Skeletal muscle tissue (tissue), 4 donors: ENCODE measurements around the gene SIGLEC7. TPM values are rescaled to one million over a fixed set of nuclear protein-coding genes. Genes with fewer than 3 reads are reported as not detected.

Experiments used
- H3K27ac ChIP-seq: one replicate; pipeline ENCODE4 v1.7.0; 2013; ENCODE audit warnings: mild to moderate bottlenecking, low read depth, low read length, inconsistent platforms
- H3K27me3 ChIP-seq, 3 donors: one replicate each; pipeline ENCODE4 v1.7.0; 2013; ENCODE audit warnings: low read length in 3 of 3; ENCODE audit not compliant: control insufficient read depth in 3 of 3, insufficient read depth in 3 of 3
- H3K36me3 ChIP-seq, 3 donors: one replicate each; pipeline ENCODE4 v1.7.0; 2013; ENCODE audit warnings: low read length in 3 of 3; ENCODE audit not compliant: control insufficient read depth in 3 of 3, insufficient read depth in 3 of 3
- H3K4me1 ChIP-seq, 3 donors: one replicate each; pipeline ENCODE4 v1.7.0; 2013; ENCODE audit warnings: low read length in 3 of 3, mild to moderate bottlenecking in 3 of 3; ENCODE audit not compliant: control insufficient read depth in 3 of 3, insufficient read depth in 3 of 3
- H3K4me3 ChIP-seq, 3 donors: one replicate each; pipeline ENCODE4 v1.7.0; 2013; ENCODE audit warnings: low read length in 3 of 3
- H3K9ac ChIP-seq, 3 donors: one replicate each; pipeline ENCODE4 v1.7.0; 2013; ENCODE audit warnings: low read length in 3 of 3, mild to moderate bottlenecking in 3 of 3, moderate library complexity in 2 of 3, low read depth in 1 of 3
- H3K9me3 ChIP-seq, 3 donors: one replicate each; pipeline ENCODE4 v1.7.0; 2013; ENCODE audit warnings: low read length in 3 of 3; ENCODE audit not compliant: control insufficient read depth in 3 of 3
- total RNA-seq: library from RNA; depleted of rRNA; stranded (reverse); fragments of >200 nt; gene quantifications from one replicate; pipeline ENCODE4 v1.2.3, GENCODE V29; 2014
- donor health status: Osteomylitis.

The SIGLEC7 gene
- total RNA-seq, 1 donor from 2014 or later: 0.52 TPM

DNA sequence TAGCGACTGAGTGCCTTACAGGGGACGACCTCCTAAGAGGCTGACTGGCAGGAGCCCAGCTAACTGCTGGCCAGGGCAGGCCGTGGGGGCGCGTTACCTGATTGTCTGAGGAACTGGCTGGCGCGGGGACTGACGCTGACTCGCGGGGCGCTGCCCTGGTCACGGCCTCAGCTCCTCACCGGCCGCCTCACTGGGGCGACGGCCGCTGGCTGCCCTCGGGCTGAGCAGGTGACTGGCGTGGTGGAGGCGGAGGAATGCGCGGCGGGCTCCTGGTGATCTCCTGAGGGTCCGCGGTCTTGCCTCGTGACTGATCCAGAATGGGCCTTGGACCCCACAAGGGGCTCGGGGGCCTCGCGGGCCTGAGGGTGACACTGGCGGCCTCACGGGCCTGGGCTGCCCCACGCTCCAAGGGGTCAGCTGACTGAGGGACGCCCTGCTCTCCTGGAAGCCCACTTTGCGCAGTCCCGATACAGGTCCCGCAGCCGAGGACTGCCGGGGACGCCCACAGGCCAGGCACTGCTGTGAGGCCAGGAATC lies 39.3 kb downstream of the SIGLEC7 start:
- H3K4me1 ChIP-seq: no peaks in the 10 kb centered on the region
- H3K4me3 ChIP-seq: no peak overlapping the region
- no peak overlapping the region for H3K27ac ChIP-seq
- peaks cover 5 to 8% (median 6%) of the 10 kb centered on the region in 3 donors for H3K27me3 ChIP-seq
- no peaks in the 10 kb centered on the region for H3K36me3 ChIP-seq
- H3K9me3 ChIP-seq: no peaks in the 10 kb centered on the region
- H3K9ac ChIP-seq: no peak overlapping the region

DNA sequence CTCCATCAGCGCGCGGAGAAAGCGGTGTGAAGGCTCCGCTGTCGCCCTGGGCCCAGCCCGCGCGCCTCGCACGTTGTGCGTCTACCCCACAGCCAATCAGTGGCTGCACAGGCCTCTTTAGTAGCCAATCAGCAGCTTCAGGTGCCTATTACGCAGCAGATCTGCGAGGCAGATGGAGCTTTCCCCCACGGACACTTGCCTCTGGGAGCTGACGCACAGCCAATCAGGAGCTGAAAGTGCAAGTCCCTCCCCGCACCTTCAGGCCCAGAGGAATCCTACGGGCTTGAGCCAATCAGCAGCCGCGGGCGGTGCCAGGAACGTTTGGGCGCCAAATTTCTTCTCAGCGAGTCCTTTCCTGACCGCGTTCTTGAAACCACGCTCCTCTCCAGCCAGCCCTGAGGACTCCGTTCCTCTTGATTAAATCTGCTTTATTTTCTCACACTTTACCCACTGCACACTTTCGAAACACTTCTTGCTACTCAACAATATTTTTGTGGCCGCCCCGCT lies 39.9 kb downstream of the SIGLEC7 start:
- H3K9me3 ChIP-seq: no peaks in the 10 kb centered on the region
- H3K27ac ChIP-seq: no peak overlapping the region
- H3K36me3 ChIP-seq: no peaks in the 10 kb centered on the region
- H3K4me1 ChIP-seq: no peaks in the 10 kb centered on the region
- H3K27me3 ChIP-seq: peaks cover 5 to 8% (median 6%) of the 10 kb centered on the region in 3 donors
- no peak overlapping the region for H3K9ac ChIP-seq
- H3K4me3 ChIP-seq: no peak overlapping the region

DNA sequence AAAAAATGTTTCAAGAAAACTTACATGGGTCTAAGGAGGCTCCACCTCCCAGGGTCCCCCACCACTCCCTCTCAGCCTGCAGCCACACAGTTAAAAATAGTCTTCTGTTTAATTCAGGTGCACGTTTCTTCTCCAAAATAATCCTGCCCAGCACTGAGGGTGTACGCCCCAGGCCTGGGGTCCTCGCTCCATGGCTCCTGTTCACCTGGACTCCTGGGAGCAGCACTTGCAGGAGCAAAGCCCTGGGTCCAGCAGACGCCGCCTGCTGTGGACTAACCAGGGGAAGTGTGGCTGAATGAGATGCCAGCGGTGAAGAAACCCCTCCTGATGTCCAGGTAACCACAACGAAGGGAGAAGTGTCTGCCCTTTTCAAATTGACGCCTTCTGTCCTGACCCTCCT lies 41.5 kb downstream of the SIGLEC7 start:
- H3K9me3 ChIP-seq: no peaks in the 10 kb centered on the region
- H3K36me3 ChIP-seq: no peaks in the 10 kb centered on the region
- peaks cover 5 to 8% (median 6%) of the 10 kb centered on the region in 3 donors for H3K27me3 ChIP-seq
- H3K27ac ChIP-seq: no peak overlapping the region
- no peak overlapping the region for H3K9ac ChIP-seq
- no peaks in the 10 kb centered on the region for H3K4me1 ChIP-seq
- H3K4me3 ChIP-seq: no peak overlapping the region

DNA sequence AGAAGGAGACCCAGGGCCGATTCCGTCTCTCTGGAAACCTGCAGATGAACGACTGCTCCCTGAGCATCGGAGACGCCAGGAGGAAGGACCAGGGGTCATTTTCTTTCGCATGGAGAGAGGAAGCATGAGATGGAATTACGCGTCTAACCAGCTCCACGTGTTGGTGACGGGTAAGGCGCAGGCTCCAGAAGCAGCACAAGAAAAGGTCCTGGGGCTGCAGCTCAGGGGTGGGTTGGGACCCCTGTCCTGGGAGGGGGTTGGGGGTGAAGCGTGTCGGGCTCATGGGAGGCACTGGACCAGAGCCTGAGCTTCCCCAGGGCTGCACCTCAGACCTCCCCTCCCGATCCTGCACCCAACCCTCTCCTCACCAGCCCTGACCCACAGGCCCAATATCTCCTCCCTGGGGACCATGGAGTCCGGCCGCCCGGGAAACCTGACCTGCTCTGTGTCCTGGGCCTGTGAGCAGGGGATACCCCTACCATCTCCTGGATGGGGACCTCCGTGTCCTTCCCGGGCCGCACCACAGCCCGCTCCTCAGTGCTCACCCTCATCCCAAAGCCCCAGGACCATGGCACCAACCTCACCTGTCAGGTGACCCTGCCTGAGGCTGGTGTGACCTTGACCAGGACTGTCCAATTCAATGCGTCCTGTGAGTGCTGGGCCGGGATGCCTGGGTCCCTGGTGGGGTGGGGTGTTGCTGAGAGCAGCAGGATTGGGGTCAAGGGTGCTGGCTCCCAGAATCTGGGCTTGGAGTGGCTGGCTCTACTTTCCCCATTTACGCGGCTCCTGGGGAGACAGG lies 43.2 kb downstream of the SIGLEC7 start:
- no peaks in the 10 kb centered on the region for H3K4me1 ChIP-seq
- no peaks in the 10 kb centered on the region for H3K36me3 ChIP-seq
- no peak overlapping the region for H3K4me3 ChIP-seq
- H3K27me3 ChIP-seq: peaks cover 5 to 8% (median 6%) of the 10 kb centered on the region in 3 donors
- H3K27ac ChIP-seq: no peak overlapping the region
- no peak overlapping the region for H3K9ac ChIP-seq
- H3K9me3 ChIP-seq: no peaks in the 10 kb centered on the region

DNA sequence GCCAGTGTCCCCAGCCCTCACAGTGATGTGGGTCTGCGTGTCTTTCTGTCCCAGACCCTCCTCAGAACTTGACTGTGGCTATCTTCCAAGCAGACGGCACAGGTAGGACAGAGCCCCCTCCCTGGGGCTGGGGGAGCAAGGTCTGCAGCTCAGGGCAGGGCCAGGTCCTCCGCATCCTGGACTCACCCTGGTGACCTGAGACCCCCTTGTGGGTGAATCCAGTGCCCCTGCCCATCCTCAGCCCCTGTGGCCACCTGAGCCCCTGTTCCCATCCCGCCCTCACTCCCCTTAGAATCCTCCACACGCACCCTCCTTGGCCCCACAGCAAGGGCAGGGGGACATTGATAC lies 43.7 kb downstream of the SIGLEC7 start:
- Histone ChIP-seq H3K9ac (no peak overlapping the region), H3K4me3 (no peak overlapping the region), H3K27ac (no peak overlapping the region), H3K36me3 (no peaks in the 10 kb centered on the region), H3K27me3 (peaks cover 5 to 8% (median 6%) of the 10 kb centered on the region in 3 donors), H3K4me1 (no peaks in the 10 kb centered on the region), H3K9me3 (no peaks in the 10 kb centered on the region)

DNA sequence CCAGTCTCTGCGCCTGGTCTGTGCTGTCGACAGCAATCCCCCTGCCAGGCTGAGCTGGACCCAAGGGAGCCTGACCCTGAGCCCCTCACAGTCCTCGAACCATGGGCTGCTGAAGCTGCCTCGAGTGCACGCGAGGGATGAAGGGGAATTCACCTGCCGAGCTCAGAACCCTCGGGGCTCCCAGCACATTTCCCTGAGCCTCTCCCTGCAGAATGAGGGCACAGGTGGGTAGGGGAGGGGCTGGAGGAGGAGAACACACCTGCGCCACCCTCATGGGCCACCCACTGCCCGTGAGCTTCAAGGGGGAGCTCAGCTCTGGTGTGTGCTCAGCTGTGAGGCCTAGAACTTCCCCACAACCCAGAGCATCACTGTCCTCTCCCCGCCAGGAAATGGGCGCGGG lies 44.2 kb downstream of the SIGLEC7 start:
- H3K9me3 ChIP-seq: no peaks in the 10 kb centered on the region
- no peak overlapping the region for H3K27ac ChIP-seq
- no peak overlapping the region for H3K9ac ChIP-seq
- peaks cover 5 to 8% (median 6%) of the 10 kb centered on the region in 3 donors for H3K27me3 ChIP-seq
- no peaks in the 10 kb centered on the region for H3K36me3 ChIP-seq
- no peak overlapping the region for H3K4me3 ChIP-seq
- H3K4me1 ChIP-seq: no peaks in the 10 kb centered on the region

DNA sequence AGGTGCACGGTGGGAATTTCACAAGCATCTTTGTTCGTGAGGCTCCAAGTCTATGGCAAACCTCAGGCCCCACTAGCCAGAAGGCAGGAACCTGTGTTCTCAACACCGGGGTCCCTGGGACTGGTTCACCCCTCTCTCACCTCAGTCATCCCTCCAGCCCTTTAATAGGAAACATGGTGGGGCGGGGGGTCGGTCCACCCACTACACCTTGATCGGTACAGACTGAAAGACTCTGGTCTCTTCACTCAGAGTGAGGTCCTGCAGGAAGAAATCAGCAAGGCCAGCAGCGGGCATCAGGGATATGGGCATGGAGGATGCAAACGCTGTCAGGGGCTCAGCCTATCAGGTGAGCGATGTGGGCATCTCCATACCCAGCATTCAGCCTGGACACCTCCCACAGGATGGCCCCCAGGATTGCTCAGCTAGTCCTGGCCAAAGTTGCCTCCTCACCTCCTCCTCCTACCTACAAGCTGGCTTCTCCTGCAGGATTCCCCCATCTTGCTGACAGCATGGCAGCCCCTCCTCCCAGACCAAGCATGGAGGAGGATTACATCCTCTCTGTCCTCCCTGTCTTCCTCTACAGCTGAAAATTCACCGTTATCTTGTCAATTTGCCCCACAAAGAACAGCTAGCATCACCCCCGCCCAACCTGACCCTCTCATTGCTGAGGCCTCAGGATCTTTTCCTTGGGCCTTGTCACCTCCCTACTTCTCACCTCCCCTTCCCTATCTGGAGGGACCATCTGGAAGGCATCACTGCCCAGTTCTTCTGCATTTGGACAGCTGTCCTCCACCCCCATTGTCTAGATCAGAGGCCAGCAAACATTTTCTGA lies 45.5 kb downstream of the SIGLEC7 start:
- peaks cover 5 to 8% (median 6%) of the 10 kb centered on the region in 3 donors for H3K27me3 ChIP-seq
- H3K27ac ChIP-seq: no peak overlapping the region
- H3K36me3 ChIP-seq: no peaks in the 10 kb centered on the region
- H3K9me3 ChIP-seq: no peaks in the 10 kb centered on the region
- H3K9ac ChIP-seq: no peak overlapping the region
- no peak overlapping the region for H3K4me3 ChIP-seq
- H3K4me1 ChIP-seq: no peaks in the 10 kb centered on the region

DNA sequence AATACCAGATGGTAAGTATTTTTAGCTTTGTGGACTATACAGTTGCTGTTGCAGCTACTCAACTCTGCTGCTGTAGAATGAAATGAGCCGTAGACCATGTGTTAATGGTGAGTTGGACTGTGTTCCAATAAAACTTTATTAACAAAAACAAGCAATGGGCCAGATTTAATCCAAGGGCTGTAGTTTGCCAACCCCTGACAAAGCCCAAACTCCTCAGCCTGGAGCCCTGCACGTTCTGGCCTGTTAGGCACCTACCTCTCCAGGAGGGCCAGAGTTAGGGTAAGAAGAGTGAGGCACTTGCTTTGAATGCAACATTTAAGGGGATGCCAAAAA lies 46.1 kb downstream of the SIGLEC7 start:
- Histone ChIP-seq H3K9ac (no peak overlapping the region), H3K4me1 (no peaks in the 10 kb centered on the region), H3K4me3 (no peak overlapping the region), H3K27ac (no peak overlapping the region), H3K36me3 (no peaks in the 10 kb centered on the region), H3K9me3 (no peaks in the 10 kb centered on the region), H3K27me3 (peaks cover 5 to 8% (median 6%) of the 10 kb centered on the region in 3 donors)

DNA sequence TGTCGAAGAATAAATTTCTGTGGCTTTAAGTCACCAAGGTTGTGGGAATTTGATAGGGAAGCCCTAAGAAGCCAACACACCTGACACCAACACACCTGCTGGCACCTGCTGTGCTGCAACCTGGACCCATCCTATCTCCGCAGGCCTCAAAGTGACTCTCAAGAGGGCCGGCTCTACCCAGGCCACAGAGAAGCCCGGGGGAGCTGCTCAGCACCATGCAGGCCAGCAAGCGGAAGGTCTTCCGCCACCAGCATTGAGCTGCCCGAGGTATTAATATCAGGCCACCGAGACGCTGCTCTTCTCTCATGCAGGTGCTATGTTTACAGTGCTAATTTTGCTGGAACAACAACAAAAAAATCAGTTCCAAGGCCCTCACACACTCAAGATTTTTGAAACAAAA lies 50.6 kb downstream of the SIGLEC7 start:
- H3K36me3 ChIP-seq: no peaks in the 10 kb centered on the region
- no peaks in the 10 kb centered on the region for H3K27me3 ChIP-seq
- H3K4me1 ChIP-seq: no peaks in the 10 kb centered on the region
- H3K9me3 ChIP-seq: no peaks in the 10 kb centered on the region
- no peak overlapping the region for H3K4me3 ChIP-seq
- H3K9ac ChIP-seq: no peak overlapping the region
- no peak overlapping the region for H3K27ac ChIP-seq
